Astrocyte (in vitro differentiated cells and primary cell): ENCODE measurements around the gene COG3. TPM values are rescaled to one million over a fixed set of nuclear protein-coding genes. Genes with fewer than 3 reads are reported as not detected.

Source experiments
- DNase-seq: peaks from one replicate; pipeline ENCODE4 v3.0.0-alpha.2; 2010; ENCODE audit warnings: low read depth
- FAIRE-seq: peaks from 2 replicates; lab custom pipeline; 2011; peaks lifted over from hg19 to GRCh38; lab: Jason Lieb, UNC
- H2AFZ ChIP-seq: 2 replicates; pipeline ENCODE4 v1.6.0; 2012; ENCODE audit warnings: low read depth, low read length, inconsistent platforms
- H3K27ac ChIP-seq: 2 replicates; pipeline ENCODE4 v1.5.1; 2011; ENCODE audit warnings: low read depth, low read length, inconsistent platforms
- H3K27me3 ChIP-seq: 2 replicates; pipeline ENCODE4 v1.6.0; 2011; ENCODE audit warnings: low read length, inconsistent platforms; ENCODE audit not compliant: insufficient read depth
- H3K36me3 ChIP-seq: 2 replicates; pipeline ENCODE4 v1.5.1; 2011; ENCODE audit warnings: low read length, inconsistent platforms; ENCODE audit not compliant: insufficient read depth
- H3K4me1 ChIP-seq: 2 replicates; pipeline ENCODE4 v1.5.1; 2011; ENCODE audit warnings: low read length, inconsistent platforms; ENCODE audit not compliant: insufficient read depth
- H3K4me2 ChIP-seq: 2 replicates; pipeline ENCODE4 v1.6.0; 2012; ENCODE audit warnings: low read length, inconsistent platforms
- H3K4me3 ChIP-seq: 2 replicates; pipeline ENCODE4 v1.5.1; 2011; ENCODE audit warnings: low read depth, mild to moderate bottlenecking, low read length, inconsistent platforms; ENCODE audit not compliant: insufficient read depth
- H3K79me2 ChIP-seq: 2 replicates; pipeline ENCODE4 v1.6.0; 2012; ENCODE audit warnings: mild to moderate bottlenecking, low read length, inconsistent platforms; ENCODE audit not compliant: insufficient read depth
- H3K9ac ChIP-seq: 2 replicates; pipeline ENCODE4 v1.6.0; 2012; ENCODE audit warnings: mild to moderate bottlenecking, low read length, inconsistent platforms
- H3K9me3 ChIP-seq: 2 replicates; pipeline ENCODE4 v1.5.1; 2012; ENCODE audit warnings: low read depth, mild to moderate bottlenecking, low read length, inconsistent platforms; ENCODE audit not compliant: insufficient read depth
- H4K20me1 ChIP-seq: 2 replicates; pipeline ENCODE4 v1.6.0; 2012; ENCODE audit warnings: low read length, inconsistent platforms; ENCODE audit not compliant: insufficient read depth
- H3K27ac Mint-ChIP-seq: one replicate; pipeline ENCODE4 v1.8.0; 2021; ENCODE audit warnings: mild to moderate bottlenecking, mixed read lengths; ENCODE audit not compliant: unreplicated experiment
- H3K27me3 Mint-ChIP-seq: one replicate; pipeline ENCODE4 v1.8.0; 2021; ENCODE audit warnings: low read depth, mixed read lengths; ENCODE audit not compliant: unreplicated experiment
- H3K36me3 Mint-ChIP-seq: one replicate; pipeline ENCODE4 v1.8.0; 2021; ENCODE audit warnings: low read depth, mixed read lengths; ENCODE audit not compliant: unreplicated experiment
- H3K4me1 Mint-ChIP-seq: one replicate; pipeline ENCODE4 v1.8.0; 2021; ENCODE audit warnings: low read depth, mixed read lengths; ENCODE audit not compliant: unreplicated experiment
- H3K4me3 Mint-ChIP-seq: one replicate; pipeline ENCODE4 v1.8.0; 2021; ENCODE audit warnings: mild to moderate bottlenecking, moderate library complexity, mixed read lengths; ENCODE audit not compliant: unreplicated experiment
- H3K9me3 Mint-ChIP-seq: one replicate; pipeline ENCODE4 v1.8.0; 2021; ENCODE audit warnings: mild to moderate bottlenecking, mixed read lengths; ENCODE audit not compliant: unreplicated experiment
- CTCF ChIP-seq: IDR thresholded peaks from 2 replicates; pipeline ENCODE4 v1.5.1; 2011; ENCODE audit warnings: low read depth, mild to moderate bottlenecking, inconsistent platforms, low read length, moderate library complexity; ENCODE audit not compliant: insufficient read depth
- EZH2 ChIP-seq: IDR thresholded peaks from 2 replicates; pipeline ENCODE4 v1.6.1; 2012; ENCODE audit warnings: mild to moderate bottlenecking, low read length, inconsistent platforms; ENCODE audit not compliant: insufficient read depth
- total RNA-seq: library from RNA; stranded (reverse); gene quantifications from 2 replicates; pipeline ENCODE4 v1.2.1, GENCODE V29; 2021

Gene COG3
- total RNA-seq, 1 donor from 2014 or later = 24.9 TPM

GRCh38 chr13:45565331-45565730 lies 100.6 kb downstream of the COG3 start:
- Histone ChIP-seq H3K9ac (no peak overlapping the region), H3K4me2 (no peak overlapping the region), H3K27ac (no peak overlapping the region), H3K4me1 (no peaks in the 10 kb centered on the region), H4K20me1 (no peaks in the 10 kb centered on the region), H3K9me3 (no peaks in the 10 kb centered on the region), H3K27me3 (peaks cover 5% of the 10 kb centered on the region), H3K4me3 (no peak overlapping the region), H3K36me3 (no peaks in the 10 kb centered on the region), H2AFZ (no peak overlapping the region), H3K79me2 (no peaks in the 10 kb centered on the region)
- Mint-ChIP-seq H3K27me3 (peaks cover 5% of the 10 kb centered on the region), H3K36me3 (peaks cover 2% of the 10 kb centered on the region), H3K27ac (no peak overlapping the region), H3K9me3 (peaks cover 13% of the 10 kb centered on the region), H3K4me3 (no peak overlapping the region), H3K4me1 (peaks cover 9% of the 10 kb centered on the region)
- TF ChIP-seq CTCF = no peak
- no peak for TF ChIP-seq EZH2
- DNase-seq = no peak
- FAIRE-seq = no peak

- TF ChIP-seq EZH2 (no peak), CTCF (no peak)
- peaks cover 33% of the 10 kb centered on the region for H3K27me3 Mint-ChIP-seq
- no peak for FAIRE-seq
These were observed 110.5 kb downstream of the COG3 start for GRCh38 chr13:45575146-45575829.

GRCh38 chr13:45575830-45576180 lies 111.1 kb downstream of the COG3 start:
- DNase-seq = no peak
- Mint-ChIP-seq H3K4me3 (no peak overlapping the region), H3K36me3 (no peaks in the 10 kb centered on the region), H3K9me3 (peaks cover 4% of the 10 kb centered on the region), H3K27ac (no peak overlapping the region), H3K27me3 (peaks cover 34% of the 10 kb centered on the region), H3K4me1 (no peaks in the 10 kb centered on the region)
- H3K9ac ChIP-seq = no peak overlapping the region
- TF ChIP-seq EZH2 = no peak
- no peak for TF ChIP-seq CTCF
- no peaks in the 10 kb centered on the region for H3K36me3 ChIP-seq
- no peak for FAIRE-seq
- H4K20me1 ChIP-seq = no peaks in the 10 kb centered on the region
- H3K4me3 ChIP-seq = no peak overlapping the region
- no peaks in the 10 kb centered on the region for H3K79me2 ChIP-seq
- H3K27me3 ChIP-seq = peaks cover 16% of the 10 kb centered on the region
- H2AFZ ChIP-seq = no peak overlapping the region
- no peak overlapping the region for H3K4me2 ChIP-seq
- H3K27ac ChIP-seq = no peak overlapping the region
- H3K9me3 ChIP-seq = no peaks in the 10 kb centered on the region
- no peaks in the 10 kb centered on the region for H3K4me1 ChIP-seq

More at GRCh38 chr13:45575146-45575829, 110.5 kb downstream of the COG3 start:
- Histone ChIP-seq H3K4me2 (no peak overlapping the region), H4K20me1 (no peaks in the 10 kb centered on the region), H3K9ac (no peak overlapping the region), H3K4me1 (no peaks in the 10 kb centered on the region), H3K27me3 (peaks cover 18% of the 10 kb centered on the region), H3K27ac (no peak overlapping the region), H2AFZ (no peak overlapping the region), H3K79me2 (no peaks in the 10 kb centered on the region), H3K9me3 (no peaks in the 10 kb centered on the region), H3K36me3 (no peaks in the 10 kb centered on the region), H3K4me3 (no peak overlapping the region)
- no peak overlapping the region for H3K27ac Mint-ChIP-seq
- no peak for DNase-seq
- no peaks in the 10 kb centered on the region for H3K36me3 Mint-ChIP-seq
- no peaks in the 10 kb centered on the region for H3K4me1 Mint-ChIP-seq
- no peak overlapping the region for H3K4me3 Mint-ChIP-seq
- H3K9me3 Mint-ChIP-seq = peaks cover 4% of the 10 kb centered on the region
